ENCODE measurements around the gene DTNB.

- no peak for TF ChIP-seq CTCF (IDR thresholded peaks at IDR 0.05)
- TF ChIP-seq POLR2A (IDR thresholded peaks at IDR 0.05) = no peak
- TF ChIP-seq EP300 (IDR thresholded peaks at IDR 0.05) = no peak
Measured at GRCh38 chr2:25615386-25615785, 58.0 kb downstream of the DTNB start.

Data from ovary (tissue), 3 donors.